ENCODE data around the gene WWTR1. TPM values are rescaled to one million over a fixed set of nuclear protein-coding genes. Genes with fewer than 3 reads are reported as not detected.

WWTR1 gene
- total RNA-seq, 2 donors from 2014 or later, result 17.3 to 18.5 TPM

- 93 to 100% methylated on average over 2 to 6 of the region's 6 CpGs for WGBS, 2 experiments (ENCODE audit: insufficient coverage in 1 of 2, insufficient read length in 1 of 2)
- Mint-ChIP-seq H3K27ac (no peak overlapping the region), H3K36me3 (ENCODE audit: low read depth) (no peaks in the 10 kb centered on the region), H3K27me3 (ENCODE audit: insufficient read depth) (no peaks in the 10 kb centered on the region), H3K4me1 (peaks cover 32% of the 10 kb centered on the region), H3K4me3 (no peak overlapping the region), H3K9me3 (no peaks in the 10 kb centered on the region)
- Histone ChIP-seq H3K36me3 (ENCODE audit: control insufficient read depth, insufficient read depth, low read length) (peaks cover 29% of the 10 kb centered on the region), H3K4me3 (ENCODE audit: low read length) (no peak overlapping the region), H3K27ac (ENCODE audit: low read depth, low read length) (no peak overlapping the region), H3K9me3 (ENCODE audit: control insufficient read depth, low read length) (no peaks in the 10 kb centered on the region), H3K4me1 (ENCODE audit: control insufficient read depth, insufficient read depth, low read length) (peaks cover 7% of the 10 kb centered on the region), H3K27me3 (ENCODE audit: control insufficient read depth, insufficient read depth, low read length, poor library complexity, severe bottlenecking) (no peaks in the 10 kb centered on the region), H3K9ac (ENCODE audit: extremely low read depth, low read length, poor library complexity, severe bottlenecking) (no peak overlapping the region)
- no peak for TF ChIP-seq CTCF (conservative IDR thresholded peaks at IDR 0.05)
- DNase-seq, result no peak
These were observed 84.9 kb downstream of the WWTR1 start for GRCh38 chr3:149572796-149573414.

- Mint-ChIP-seq H3K36me3 (ENCODE audit: low read depth) (no peaks in the 10 kb centered on the region), H3K27ac (no peak overlapping the region), H3K4me1 (peaks cover 34% of the 10 kb centered on the region), H3K4me3 (no peak overlapping the region), H3K27me3 (ENCODE audit: insufficient read depth) (no peaks in the 10 kb centered on the region), H3K9me3 (no peaks in the 10 kb centered on the region)
- H3K36me3 ChIP-seq (ENCODE audit: control insufficient read depth, insufficient read depth, low read length), result peaks cover 29% of the 10 kb centered on the region
- no peaks in the 10 kb centered on the region for H3K27me3 ChIP-seq (ENCODE audit: control insufficient read depth, insufficient read depth, low read length, poor library complexity, severe bottlenecking)
- H3K4me1 ChIP-seq (ENCODE audit: control insufficient read depth, insufficient read depth, low read length), result peaks cover 5% of the 10 kb centered on the region
- H3K9ac ChIP-seq (ENCODE audit: extremely low read depth, low read length, poor library complexity, severe bottlenecking), result no peak overlapping the region
- DNase-seq, result no peak
- no peak for TF ChIP-seq CTCF (conservative IDR thresholded peaks at IDR 0.05)
- 95 to 100% methylated on average over 1 to 2 of the region's 2 CpGs for WGBS, 2 experiments (ENCODE audit: insufficient coverage in 1 of 2, insufficient read length in 1 of 2)
- no peak overlapping the region for H3K27ac ChIP-seq (ENCODE audit: low read depth, low read length)
- no peaks in the 10 kb centered on the region for H3K9me3 ChIP-seq (ENCODE audit: control insufficient read depth, low read length)
- no peak overlapping the region for H3K4me3 ChIP-seq (ENCODE audit: low read length)
These were observed 86.4 kb downstream of the WWTR1 start for GRCh38 chr3:149571381-149571780.

- Histone ChIP-seq H3K9ac (ENCODE audit: extremely low read depth, low read length, poor library complexity, severe bottlenecking) (no peak overlapping the region), H3K36me3 (ENCODE audit: control insufficient read depth, insufficient read depth, low read length) (peaks cover 29% of the 10 kb centered on the region), H3K9me3 (ENCODE audit: control insufficient read depth, low read length) (no peaks in the 10 kb centered on the region), H3K27me3 (ENCODE audit: control insufficient read depth, insufficient read depth, low read length, poor library complexity, severe bottlenecking) (no peaks in the 10 kb centered on the region), H3K4me1 (ENCODE audit: control insufficient read depth, insufficient read depth, low read length) (no peaks in the 10 kb centered on the region), H3K4me3 (ENCODE audit: low read length) (no peak overlapping the region), H3K27ac (ENCODE audit: low read depth, low read length) (no peak overlapping the region)
- no peak overlapping the region for H3K4me3 Mint-ChIP-seq
- H3K9me3 Mint-ChIP-seq, result no peaks in the 10 kb centered on the region
- peaks cover 24% of the 10 kb centered on the region for H3K4me1 Mint-ChIP-seq
- no peaks in the 10 kb centered on the region for H3K27me3 Mint-ChIP-seq (ENCODE audit: insufficient read depth)
- no peak for TF ChIP-seq CTCF (conservative IDR thresholded peaks at IDR 0.05)
- no peak overlapping the region for H3K27ac Mint-ChIP-seq
- no peaks in the 10 kb centered on the region for H3K36me3 Mint-ChIP-seq (ENCODE audit: low read depth)
- DNase-seq, result no peak
- 98% methylated on average over 7 to 8 of the region's 8 CpGs for WGBS, 2 experiments (ENCODE audit: insufficient coverage in 1 of 2, insufficient read length in 1 of 2)
These were observed 87.8 kb downstream of the WWTR1 start for GRCh38 chr3:149570016-149570415.

Measured in endodermal cell (in vitro differentiated cells).